HK-2 (cell line): ENCODE results near the gene GSDMA.
A peak's percentile ranks its signal among the peaks of the same experiment; 100 is the strongest.
"Not testable (repeated sequence)": the region's sequence is repeated elsewhere in the genome, so short reads cannot be mapped to it uniquely, and the experiment has no call there.

Source experiments
- DNase-seq: peaks from one replicate; pipeline ENCODE4 v3.0.0-alpha.2; 2018; ENCODE audit not compliant: unreplicated experiment

Gene GSDMA

DNA sequence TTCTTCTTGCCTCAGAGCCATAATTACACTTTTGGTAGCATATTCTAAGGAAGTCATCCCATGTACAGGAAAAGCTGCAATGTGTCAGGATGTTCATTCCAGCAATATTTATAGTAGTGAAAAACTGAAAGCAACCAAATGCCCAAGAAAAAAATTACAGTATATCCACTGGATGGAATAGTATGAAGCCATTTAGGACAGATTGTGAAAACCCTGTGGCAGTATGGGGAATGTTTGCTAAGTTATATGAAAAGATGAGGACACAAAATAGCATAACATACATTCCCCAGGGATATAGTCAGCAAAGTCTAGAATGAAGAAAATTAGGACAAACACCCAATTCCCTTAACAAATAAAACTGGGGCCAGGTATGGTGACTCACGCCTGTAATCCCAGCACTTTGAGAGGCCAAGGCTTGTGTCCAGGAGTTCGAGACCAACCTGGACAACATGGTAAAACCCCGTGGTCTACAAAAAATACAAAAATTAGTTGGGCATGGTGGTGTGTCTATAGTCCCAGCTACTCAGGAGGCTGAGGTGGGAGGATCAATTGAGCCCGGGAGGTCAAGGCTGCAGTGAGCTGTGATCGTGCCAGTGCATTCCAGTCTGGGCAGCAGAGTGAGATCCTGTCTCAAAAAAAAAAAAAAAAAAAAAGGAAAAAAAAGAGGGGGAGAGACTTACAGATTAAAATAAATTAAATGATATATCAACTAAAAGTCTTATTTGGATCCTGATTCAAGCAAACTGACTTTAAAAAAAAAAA is 33.0 kb upstream of the GSDMA start:
- DNase-seq: no peak

DNA sequence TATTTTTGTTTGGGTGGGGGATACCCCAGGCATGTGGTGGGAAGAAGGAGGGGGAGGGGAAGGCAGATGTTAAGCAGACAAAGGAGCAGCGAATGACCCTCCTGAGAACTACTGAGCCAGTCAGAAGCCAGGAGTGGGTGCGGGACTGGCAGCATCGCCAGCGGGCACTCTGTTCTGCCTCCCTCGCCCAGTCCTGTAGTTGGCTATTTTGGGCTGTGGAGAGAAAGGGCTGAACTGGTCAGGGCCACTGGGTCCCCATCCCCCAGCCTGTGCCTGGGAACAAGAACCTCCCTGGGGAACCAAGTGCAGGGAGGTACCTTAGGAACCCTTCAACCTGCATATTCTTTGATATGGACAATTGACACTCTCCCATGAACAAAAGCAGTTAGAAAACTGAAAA is 28.9 kb upstream of the GSDMA start:
- DNase-seq: no peak

DNA sequence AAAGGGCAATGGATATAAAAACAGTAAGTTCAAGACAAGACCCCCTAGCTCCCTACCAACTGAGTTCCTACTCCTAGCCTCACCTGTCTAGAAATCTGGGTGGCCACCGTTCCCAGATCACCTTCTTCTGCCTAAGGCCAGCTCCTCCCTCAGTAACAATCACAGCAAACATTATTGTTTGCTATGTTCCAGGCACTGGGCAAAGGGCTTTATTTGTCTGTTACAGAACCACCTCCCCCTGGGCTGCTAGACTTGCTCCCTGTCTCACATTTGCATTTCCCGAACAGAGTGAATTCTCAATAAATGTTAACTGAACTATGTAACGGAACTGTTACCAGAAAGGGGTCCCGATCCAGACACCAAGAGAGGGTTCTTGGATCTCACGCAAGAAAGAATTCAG is 28.5 kb upstream of the GSDMA start:
- no peak for DNase-seq

DNA sequence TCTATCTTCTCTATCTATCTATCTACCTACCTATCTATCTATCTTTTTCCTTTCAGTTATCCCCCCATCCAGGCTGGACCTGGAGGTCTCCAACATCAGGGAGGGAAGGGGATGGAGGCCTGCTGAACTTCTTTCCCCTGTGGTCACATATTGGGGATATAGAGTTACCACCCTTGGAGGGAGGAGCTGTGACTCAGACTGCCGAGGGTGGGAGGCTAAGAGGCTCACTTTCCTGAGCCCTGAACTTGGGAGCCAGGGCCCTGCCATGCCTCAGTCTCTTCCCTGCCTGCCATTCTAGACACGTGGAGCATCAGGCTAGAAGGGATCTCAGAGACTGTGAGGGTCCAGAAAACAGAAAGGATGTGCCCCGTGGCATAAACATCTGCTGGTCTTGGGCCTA is 26.9 kb upstream of the GSDMA start:
- DNase-seq: no peak

DNA sequence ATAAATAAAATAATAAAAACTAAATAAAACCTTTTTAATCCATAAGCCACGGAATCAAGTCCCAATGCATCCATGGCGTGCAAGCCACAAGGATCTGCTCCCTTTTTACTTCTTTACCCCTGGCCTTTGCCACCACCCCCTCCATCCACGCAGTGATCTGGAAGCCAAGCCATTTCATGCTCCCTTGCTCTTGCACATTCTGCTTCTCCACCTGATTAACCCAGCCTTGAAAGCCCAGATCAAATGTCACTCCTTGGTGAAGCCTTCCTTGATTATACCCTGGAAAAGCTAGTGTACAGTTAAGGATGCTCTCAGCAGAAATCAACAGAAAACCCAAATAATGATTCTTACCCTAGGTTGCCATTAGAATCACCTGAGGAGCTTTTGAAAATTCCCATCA is 25.4 kb upstream of the GSDMA start:
- DNase-seq: no peak

DNA sequence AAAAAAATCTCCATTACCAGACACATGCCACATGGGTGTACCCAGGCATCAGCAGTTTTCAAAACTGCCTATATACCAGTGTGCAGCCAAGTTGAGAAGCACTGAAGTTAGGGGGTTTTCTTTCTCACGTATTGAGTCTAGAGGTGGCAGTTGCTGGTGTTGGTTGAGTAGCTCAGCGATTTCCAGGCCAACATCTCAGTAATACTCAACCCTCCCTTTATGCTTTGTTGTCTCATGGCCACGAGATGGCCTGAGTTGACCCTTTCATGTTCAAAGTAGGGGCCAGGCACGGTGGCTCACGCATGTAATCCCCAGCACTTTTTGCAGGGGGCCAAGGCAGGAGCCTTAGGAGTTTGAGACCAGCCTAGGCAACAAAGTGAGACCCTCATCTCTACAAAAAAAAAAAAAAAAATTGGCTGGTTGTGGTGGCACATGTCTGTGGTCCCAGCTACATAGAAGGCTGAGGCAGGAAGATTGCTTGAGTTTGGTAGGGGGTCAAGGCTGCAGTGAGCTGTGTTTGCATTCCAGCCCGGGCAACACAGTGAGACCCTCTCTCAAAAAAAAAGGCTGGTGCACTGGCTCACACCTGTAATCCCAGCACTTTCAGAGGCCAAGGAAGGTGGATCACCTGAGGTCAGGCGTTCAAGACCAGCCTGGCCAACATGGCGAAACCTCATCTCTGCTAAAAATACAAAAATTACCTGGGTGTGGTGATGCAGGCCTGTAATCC is 24.5 kb upstream of the GSDMA start:
- DNase-seq: no peak

DNA sequence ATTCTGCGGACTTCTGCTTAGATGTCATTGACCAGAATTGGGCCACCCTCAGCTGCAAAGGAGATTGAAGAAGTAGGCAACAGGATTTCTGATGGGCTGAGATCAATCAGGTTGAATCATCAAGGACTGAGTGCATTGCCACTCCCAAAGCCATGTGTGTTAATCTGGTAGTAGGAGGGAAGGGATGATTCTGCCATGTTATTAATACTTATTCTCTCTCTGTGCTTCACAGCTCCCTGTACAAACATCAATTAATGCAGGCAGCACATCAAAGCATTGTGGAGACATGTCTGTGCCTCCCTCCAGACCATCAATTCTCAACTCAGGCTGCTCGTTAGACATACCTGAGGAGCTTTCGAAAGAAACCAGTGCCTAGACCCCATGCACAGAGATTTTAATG is 23.7 kb upstream of the GSDMA start:
- no peak for DNase-seq

DNA sequence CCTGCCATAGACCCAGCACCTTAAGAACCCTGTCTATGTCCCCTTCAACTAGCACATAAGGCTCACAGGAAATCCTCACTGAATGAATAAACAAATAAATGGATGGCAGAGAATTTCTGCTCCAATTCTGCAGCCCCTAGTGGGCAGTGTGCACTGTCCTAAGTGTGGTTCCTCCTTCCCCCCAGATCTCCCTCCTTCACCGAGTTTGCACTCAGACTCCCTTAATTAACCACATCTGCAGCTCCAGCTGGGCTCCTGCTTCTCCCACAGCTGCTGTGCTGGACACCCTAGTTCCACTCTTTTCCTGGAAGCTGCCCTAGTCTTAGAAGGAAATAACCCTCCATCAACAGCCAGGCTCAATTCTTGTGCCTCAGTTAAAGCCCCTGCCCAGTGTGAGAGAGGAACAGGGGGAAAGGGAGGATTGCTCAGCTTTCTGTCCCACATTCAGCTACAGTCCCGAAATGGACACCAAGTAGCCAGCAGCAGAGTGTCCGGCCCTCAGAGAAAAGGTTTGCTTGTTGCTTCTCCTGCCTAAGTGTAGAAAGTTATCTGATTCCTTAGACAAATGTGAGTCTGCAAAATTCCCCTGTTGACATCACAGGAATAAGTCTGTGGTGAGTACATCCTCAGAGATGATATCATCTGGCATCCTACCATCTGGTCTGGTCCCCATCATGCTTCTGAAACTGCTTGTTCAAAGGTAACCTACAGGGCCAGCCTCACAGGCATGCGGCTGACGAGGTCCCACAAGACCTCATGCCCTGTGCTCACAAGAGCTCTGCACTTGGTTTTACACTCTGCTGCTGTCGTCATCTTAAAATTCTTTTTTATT is 23.0 kb upstream of the GSDMA start:
- DNase-seq: no peak

DNA sequence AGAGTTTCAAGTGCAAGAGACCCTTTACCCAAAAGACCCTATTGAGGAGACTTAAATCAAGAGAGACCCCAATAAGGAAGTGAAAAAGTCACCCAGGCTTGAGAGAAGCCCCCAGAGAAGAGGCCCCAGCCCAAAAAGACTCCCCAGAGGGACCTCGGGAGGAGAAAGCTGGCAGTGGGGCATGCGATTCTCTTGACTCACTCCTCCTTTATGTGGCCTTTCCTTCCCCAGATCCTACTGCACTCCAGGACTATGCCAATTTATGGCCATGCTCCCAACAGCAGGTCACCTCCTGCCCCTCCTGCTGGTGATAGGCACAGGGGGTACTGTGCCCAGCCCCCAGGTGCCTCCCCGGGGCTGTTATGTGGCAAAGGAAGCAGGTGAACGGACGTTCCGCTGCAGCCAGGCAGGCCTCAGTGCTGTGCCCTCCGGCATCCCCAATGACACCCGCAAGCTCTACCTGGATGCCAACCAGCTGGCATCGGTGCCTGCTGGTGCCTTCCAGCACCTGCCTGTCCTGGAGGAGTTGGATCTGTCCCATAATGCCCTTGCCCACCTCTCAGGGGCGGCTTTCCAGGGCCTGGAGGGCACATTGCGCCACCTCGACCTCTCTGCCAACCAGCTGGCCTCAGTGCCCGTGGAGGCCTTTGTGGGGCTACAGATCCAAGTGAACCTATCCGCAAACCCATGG is 19.0 kb upstream of the GSDMA start:
- no peak for DNase-seq

DNA sequence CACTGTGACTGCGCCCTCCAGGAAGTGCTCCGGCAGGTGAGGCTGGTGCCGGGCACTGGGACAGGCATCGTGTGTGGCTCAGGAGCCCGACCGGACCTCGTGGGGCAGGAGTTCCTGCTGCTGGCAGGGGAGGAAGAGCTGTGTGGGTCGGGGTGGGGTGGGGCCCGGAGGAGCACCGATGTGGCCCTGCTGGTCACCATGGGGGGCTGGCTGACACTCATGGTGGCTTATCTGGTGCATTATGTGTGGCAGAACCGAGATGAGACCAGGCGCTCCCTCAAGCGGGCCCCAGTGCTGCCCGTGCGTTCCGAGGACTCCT is 18.5 kb upstream of the GSDMA start:
- no peak for DNase-seq

DNA sequence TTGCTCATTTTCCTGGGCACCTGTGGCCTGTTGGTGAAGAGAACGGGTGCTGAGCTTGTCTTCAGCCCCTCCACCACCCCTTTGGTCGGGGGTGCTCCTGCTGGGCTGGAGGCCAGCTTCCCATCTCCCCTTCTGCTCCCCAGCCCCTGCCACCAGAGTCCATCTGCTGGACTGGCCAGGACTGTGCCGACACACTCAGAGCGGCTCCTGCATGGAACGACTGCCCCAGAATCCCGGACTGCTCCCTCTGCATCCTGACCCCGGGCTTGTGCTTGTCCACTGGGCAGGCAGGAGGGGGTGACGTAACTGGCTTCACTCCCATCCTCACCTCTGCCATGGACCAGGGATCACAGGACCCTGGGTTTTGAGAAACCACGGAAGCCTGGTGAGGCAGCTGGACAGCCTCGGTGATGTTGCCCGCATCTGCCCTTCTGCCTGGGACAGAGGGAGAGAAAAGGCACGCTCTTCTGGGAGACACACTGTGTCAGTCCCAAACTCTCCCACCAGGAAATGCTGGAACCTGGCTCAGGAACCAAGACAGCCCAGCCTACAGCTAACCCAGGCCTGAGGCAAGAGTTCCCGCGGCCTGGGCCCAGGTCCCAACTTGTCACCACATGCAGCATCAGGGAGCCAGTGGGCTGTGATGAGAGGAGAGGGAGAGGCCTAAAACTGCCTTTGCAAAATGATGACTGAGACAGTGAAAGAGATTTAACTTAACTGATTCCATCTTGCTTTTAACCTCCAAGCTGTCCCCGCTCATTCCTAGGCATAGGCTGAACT is 16.1 kb upstream of the GSDMA start:
- no peak for DNase-seq

DNA sequence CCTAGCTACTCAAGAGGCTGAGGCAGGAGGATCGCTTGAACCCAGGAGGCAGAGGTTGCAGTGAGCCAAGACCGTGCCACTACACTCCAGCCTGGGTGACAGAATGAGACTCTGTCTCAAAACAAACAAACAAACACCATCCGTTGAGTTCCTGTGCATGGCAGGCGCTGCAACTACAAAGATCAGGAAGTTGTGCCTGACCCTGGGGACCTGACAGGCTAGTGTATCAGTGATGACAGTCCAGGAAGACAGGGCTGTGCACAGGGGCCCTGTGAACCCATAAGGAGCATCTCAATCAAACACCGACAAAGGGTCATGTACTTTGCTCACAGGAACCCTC is 14.3 kb upstream of the GSDMA start:
- DNase-seq: not testable (repeated sequence)

DNA sequence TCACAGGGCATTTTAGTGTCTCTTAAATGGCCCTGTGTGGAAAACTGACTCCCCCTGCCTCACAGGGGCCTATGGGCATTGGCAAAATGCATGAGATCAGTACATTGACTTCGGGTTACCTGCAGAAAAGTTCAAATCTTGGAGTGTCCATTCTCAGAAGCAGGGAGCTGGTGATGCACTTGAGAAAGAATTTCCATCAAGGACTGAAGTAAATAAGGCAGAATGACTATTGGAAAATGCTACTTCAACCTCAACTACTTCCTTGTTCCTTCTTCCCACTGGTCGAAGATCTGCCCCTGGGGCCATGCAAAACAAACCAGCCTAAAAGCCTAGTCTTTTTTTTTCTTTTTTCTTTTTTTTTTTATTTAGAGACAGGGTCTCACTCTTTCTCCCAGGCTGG is 13.8 kb upstream of the GSDMA start:
- DNase-seq: no peak

DNA sequence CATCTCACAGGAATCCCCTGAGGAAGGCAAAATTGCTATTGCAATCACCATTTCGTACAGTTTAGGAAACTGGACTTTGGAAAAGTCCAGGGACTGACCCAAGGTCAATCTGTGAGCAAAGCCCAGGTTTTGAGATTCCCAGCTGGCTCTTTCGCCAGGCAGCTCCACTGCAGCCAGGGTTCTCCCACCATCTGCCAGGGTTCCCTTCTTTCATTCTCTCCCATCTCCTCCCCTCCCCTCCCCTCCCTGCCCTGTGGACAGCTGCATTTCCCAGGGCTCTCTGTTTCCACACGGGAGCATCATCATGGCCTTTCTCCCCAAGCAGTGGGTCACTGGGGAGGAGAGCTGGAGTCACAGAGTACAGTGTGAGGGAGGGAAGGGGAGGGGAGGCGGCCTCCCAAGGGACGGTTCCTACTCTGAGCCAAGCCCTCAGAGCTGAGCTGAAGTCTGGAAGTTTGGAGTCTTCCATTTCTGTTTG is 11.9 kb upstream of the GSDMA start:
- no peak for DNase-seq

DNA sequence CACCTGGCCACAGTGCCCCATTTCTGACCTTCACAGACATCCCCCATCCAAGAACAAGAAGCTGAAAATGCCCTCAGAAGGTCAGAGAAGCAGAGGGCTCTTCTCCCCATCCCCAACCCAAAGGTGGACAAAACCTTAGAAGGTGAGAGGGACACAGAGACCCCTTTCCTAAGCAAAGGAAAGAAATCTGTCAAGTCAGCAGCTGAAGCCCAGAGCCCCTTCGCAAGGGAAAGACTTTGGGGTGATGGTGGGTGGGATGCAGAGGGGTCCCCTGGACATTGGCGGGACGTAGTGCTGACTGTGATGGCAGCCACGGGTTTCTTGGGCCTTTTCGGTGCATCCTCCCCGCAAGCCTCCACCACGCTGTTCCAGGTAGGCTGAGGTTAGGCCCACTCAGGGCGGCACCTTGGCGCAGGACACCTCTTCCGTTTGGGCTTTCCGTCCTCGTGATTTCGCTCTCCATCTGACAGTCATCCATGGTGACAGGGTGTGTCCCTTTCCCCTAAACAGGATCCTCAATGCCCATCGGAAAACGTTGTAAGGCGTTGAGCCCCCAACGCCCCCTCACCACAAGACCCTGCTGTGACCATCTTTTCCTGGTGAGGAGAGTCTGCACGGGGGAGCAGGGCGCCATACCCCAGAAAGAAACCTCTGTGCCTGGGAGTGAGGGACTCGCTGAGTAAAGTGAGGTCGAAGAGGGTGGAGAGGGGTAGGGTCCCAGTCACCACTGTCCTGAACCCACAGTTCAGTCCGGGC is 10.7 kb upstream of the GSDMA start:
- no peak for DNase-seq

DNA sequence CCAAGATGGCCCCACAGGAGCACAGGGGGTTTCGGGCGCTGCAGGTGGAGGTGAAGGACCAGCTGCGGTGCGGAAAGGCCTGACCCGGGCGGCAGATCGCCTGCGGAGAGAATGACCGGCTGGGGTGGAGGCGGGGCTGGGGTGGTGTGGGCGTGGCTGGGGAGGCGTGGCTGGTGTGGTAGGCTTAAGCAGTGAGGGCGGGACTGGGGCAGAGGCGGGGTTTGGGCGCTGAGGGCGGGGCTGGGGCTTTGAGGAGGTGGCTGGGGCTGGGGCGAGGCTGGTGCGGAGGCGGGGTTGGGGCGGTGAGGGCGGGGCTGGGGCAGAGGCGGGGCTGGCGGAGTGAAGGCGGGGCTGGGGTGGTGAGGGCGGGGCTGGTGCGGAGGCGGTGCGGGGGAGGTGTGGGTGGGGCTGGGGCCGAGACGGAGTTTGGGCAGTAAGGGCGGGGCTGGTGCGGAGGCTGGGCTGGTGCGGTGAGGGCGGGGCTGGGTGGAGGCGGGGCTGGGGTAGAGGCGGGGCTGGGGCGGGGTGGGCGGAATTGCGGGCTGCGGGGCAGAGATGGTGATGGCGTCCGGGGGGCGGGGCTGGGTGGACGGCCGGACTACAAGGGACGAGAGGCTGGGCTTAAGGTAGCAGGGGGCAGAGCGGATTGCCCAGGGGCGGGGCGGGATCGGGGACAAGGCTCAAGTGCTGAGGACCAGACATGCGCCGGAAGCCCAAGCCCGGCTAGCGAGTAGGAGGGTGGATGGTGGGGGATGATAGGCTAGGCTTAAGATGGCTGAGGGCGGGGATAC is 9.9 kb upstream of the GSDMA start:
- DNase-seq: peak; percentile 99

DNA sequence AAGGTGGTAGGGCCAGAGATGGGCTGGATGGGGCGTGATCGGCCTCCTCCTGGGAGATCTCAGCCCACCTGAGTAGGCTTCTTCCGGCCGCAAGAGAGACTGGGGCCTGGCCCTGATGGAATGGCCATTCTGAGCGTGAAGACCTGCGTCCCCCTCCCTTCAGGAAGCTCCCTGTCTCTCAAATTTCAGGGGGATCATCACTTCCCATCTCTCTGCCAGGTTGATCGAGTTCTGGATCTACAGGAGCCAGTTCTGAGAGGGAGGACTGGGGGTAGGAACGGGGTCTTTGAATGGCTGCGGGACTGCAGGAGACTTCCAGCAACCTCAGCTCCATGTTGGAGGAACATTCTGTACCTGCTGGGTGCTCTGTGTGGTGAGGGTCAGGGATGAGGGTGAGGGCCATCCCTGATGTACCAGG is 9.3 kb upstream of the GSDMA start:
- no peak for DNase-seq

DNA sequence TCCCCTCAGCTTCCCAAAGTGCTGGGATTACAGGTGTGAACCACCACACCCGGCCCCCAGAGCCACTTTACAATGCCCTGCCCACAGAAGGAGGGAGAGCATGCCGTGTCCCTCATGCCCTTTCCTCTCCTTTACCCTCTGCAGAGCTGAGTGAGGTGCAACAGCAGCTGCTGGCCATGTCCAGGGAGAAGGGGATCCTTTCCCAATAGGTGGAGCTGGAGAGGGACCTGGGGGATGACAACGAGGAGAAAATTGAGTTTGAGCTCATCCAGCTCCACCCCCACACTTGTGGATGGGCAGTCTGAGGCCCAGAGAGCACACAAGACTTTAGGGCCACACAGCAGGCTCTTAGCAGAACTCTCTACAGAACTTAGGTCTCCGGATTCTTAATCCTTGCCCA is 7.9 kb upstream of the GSDMA start:
- no peak for DNase-seq

DNA sequence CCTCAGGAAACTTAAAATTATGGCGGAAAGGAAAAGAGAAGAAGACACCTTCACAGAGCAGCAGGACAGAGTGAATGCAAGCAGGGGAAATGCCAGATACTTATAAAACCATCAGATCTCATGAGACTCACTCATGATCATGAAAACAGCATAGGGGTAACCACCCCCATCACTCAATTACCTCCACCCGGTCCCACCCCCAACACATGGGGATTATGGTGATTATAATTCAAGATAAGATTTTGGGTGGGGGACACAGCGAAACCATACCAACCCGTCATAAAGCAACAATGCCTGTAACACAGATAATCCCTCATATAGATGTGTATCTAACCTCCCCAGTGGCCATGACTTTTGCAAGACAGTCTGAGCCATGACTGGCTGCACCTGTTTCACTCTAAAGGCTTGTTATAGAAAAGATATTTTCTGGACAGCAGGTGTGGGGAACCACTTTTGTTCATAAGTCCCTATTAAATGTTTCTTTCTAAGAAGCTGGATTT is 7.0 kb upstream of the GSDMA start:
- no peak for DNase-seq
